NB4 (cell line): ENCODE measurements around the gene SPNS2.

Source experiments
- POLR2A ChIP-seq: IDR thresholded peaks from 2 replicates; pipeline ENCODE4 v1.6.1; 2011; ENCODE audit warnings: mild to moderate bottlenecking; ENCODE audit not compliant: insufficient read length; ENCODE audit errors: extremely low read depth
- TF ChIP-seq, protein P1 (sequence below): IDR thresholded peaks from one replicate; pipeline ENCODE4 v1.5.1; 2012; ENCODE audit warnings: low read depth, low read length

DNA sequence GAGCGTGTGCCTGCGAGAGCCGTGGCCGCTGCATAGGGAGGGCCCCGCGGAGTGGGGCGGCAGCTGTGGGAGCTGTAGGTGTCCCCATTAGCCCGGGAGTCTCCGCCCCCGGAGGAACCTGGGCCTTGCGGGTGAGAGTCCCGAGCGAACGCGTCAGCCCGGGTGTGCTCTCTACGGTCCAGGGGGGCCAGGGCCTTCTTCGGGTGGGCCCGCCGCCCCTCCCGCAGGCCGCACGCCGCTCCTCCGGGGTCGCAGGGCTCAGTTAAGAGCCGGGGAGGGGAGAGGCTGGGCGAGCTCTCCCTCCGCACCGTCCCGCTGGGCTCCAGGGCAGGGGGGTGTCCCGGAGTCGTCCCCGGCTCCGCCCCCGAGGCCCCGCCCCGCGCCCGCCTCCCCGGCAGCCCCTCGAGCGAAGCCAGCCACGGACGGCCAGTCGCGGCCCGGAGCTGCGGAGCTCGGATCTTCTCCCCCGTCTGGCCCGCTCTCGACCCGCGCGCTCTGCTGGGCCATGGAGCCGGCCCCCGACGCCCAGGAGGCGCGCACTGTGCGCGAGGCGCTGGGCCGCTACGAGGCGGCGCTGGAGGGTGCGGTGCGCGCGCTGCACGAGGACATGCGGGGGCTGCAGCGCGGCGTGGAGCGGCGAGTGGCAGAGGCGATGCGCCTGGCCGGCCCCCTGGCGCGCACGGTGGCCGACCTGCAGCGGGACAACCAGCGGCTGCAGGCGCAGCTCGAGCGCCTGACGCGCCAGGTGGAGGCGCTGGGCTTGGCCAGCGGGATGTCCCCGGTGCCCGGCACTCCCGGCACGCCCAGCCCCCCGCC is 85.6 kb downstream of the SPNS2 start, which contains the start of gene SMTNL2:
- TF ChIP-seq, protein P1, sequence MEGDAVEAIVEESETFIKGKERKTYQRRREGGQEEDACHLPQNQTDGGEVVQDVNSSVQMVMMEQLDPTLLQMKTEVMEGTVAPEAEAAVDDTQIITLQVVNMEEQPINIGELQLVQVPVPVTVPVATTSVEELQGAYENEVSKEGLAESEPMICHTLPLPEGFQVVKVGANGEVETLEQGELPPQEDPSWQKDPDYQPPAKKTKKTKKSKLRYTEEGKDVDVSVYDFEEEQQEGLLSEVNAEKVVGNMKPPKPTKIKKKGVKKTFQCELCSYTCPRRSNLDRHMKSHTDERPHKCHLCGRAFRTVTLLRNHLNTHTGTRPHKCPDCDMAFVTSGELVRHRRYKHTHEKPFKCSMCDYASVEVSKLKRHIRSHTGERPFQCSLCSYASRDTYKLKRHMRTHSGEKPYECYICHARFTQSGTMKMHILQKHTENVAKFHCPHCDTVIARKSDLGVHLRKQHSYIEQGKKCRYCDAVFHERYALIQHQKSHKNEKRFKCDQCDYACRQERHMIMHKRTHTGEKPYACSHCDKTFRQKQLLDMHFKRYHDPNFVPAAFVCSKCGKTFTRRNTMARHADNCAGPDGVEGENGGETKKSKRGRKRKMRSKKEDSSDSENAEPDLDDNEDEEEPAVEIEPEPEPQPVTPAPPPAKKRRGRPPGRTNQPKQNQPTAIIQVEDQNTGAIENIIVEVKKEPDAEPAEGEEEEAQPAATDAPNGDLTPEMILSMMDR: no peak
- TF ChIP-seq POLR2A: no peak
